Suprapubic skin (tissue), 4 donors: ENCODE measurements around the gene ATXN1. TPM values are rescaled to one million over a fixed set of nuclear protein-coding genes. Genes with fewer than 3 reads are reported as not detected.

Source experiments
- DNase-seq, 2 donors: peaks; one replicate each; pipeline ENCODE4 v3.0.0-alpha.2; 2019; ENCODE audit warnings: low spot score in 2 of 2
- H3K27ac ChIP-seq: fragments of 200-600 bp; sonication (generic); one replicate; pipeline ENCODE4 v1.5.1; 2019
- H3K27me3 ChIP-seq: fragments of 200-600 bp; sonication (generic); one replicate; pipeline ENCODE4 v1.5.1; 2019
- H3K36me3 ChIP-seq: fragments of 200-600 bp; sonication (generic); one replicate; pipeline ENCODE4 v1.5.1; 2019
- H3K4me1 ChIP-seq: fragments of 200-600 bp; sonication (generic); one replicate; pipeline ENCODE4 v1.5.1; 2019
- H3K4me3 ChIP-seq: fragments of 200-600 bp; sonication (generic); one replicate; pipeline ENCODE4 v1.5.1; 2019; ENCODE audit warnings: mild to moderate bottlenecking
- H3K9me3 ChIP-seq: fragments of 200-600 bp; sonication (generic); one replicate; pipeline ENCODE4 v1.5.1; 2019
- EP300 ChIP-seq: sonication (generic); formaldehyde crosslinking; IDR thresholded peaks from one replicate; pipeline ENCODE4 v1.6.1; 2017; ENCODE audit warnings: antibody characterized with exemption
- POLR2A ChIP-seq, 2 donors: fragments of 450-650 bp; IDR thresholded peaks; one replicate each; pipeline ENCODE4 v1.6.1; 2017; ENCODE audit warnings: antibody characterized with exemption in 2 of 2, mild to moderate bottlenecking in 2 of 2, moderate library complexity in 2 of 2
- POLR2AphosphoS5 ChIP-seq, 3 donors: sonication (generic); formaldehyde crosslinking; IDR thresholded peaks; one replicate each; pipeline ENCODE4 v1.6.1; 2017; ENCODE audit warnings: antibody characterized with exemption in 3 of 3
- WGBS: methylation state at CpG from one replicate; pipeline ENCODE4 v1.1.5; 2018; 5-methylcytosine and 5-hydroxymethylcytosine counted together
- total RNA-seq, 4 donors: library from RNA; depleted of rRNA; stranded (reverse); fragments of >200 nt; gene quantifications; one replicate each; pipeline ENCODE4 v1.1.0, GENCODE V29; 2016
- TF ChIP-seq, protein P1 (sequence below), 2 donors: fragments of 200-600 bp in 1 of 2; fragments of 450-650 bp in 1 of 2; sonication (generic) in 1 of 2; IDR thresholded peaks; one replicate each; pipeline ENCODE4 v1.5.1; 2016 to 2019; ENCODE audit warnings: antibody characterized with exemption in 2 of 2, mild to moderate bottlenecking in 1 of 2, moderate library complexity in 1 of 2

Gene ATXN1
- total RNA-seq, 4 donors from 2014 or later: 32.8 to 95.4 (median 42.4) TPM

DNA sequence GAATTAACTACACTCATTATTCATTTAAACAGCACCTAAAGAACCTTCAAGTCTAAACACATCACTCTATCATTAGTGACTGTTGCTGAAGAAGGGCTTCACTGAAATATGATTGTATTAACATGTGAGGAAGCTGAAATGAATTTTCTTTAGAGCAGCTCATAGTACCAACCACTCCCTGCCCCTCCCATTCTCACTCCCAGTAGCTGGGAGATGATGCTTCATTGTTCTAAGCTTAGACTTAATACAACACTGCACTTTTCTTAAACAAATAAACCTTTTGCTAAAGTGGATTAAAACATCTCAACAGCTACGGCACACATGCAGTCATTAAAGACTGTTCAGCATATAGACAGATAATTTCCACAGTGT is 63.1 kb downstream of the ATXN1 start:
- Histone ChIP-seq H3K4me1 (peaks cover 32% of the 10 kb centered on the region), H3K9me3 (no peaks in the 10 kb centered on the region), H3K27me3 (no peaks in the 10 kb centered on the region), H3K27ac (no peak overlapping the region), H3K4me3 (no peak overlapping the region), H3K36me3 (no peaks in the 10 kb centered on the region)
- DNase-seq: no peak
- 74% methylated on average over 1 of the region's 1 CpG for WGBS
- TF ChIP-seq POLR2A (IDR thresholded peaks at IDR 0.05) (no peak), POLR2AphosphoS5 (IDR thresholded peaks at IDR 0.05) (no peak), EP300 (no peak)
- TF ChIP-seq, protein P1, sequence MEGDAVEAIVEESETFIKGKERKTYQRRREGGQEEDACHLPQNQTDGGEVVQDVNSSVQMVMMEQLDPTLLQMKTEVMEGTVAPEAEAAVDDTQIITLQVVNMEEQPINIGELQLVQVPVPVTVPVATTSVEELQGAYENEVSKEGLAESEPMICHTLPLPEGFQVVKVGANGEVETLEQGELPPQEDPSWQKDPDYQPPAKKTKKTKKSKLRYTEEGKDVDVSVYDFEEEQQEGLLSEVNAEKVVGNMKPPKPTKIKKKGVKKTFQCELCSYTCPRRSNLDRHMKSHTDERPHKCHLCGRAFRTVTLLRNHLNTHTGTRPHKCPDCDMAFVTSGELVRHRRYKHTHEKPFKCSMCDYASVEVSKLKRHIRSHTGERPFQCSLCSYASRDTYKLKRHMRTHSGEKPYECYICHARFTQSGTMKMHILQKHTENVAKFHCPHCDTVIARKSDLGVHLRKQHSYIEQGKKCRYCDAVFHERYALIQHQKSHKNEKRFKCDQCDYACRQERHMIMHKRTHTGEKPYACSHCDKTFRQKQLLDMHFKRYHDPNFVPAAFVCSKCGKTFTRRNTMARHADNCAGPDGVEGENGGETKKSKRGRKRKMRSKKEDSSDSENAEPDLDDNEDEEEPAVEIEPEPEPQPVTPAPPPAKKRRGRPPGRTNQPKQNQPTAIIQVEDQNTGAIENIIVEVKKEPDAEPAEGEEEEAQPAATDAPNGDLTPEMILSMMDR (IDR thresholded peaks at IDR 0.05): no peak

DNA sequence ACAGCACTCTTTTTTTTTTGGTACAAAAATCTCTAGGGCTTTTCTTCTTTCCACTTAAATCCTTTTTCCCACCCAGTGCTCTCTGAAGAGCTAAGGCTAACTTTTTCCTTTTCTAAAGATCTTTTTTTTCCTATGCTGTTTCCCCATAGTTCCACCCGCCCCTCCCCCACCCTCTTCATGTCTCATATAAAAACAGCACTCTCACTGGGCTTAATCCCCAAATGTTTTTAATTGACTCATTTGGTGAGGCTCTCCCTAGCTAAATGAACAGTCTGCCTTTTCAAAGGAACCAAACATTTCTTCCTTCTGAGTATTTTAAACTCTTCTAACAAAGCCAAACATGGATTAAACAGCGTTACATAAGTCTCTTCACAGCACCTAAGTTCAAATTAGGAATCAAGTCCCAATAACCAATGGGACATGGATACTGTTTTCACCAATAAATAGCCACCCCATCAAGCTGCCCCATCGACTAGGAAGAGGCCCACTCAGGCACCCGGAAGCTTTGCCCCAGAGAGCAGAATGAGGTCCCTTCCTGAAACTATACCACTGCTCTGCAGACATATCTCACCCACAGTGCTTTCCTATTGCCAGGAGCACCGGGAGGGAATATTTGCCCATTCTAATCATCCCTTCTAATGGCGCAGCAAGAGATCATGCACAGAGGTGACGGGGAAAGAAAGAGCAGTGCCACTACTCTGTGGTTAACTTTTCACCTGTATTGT is 63.7 kb downstream of the ATXN1 start:
- H3K4me3 ChIP-seq: no peak overlapping the region
- H3K27me3 ChIP-seq: no peaks in the 10 kb centered on the region
- no peaks in the 10 kb centered on the region for H3K36me3 ChIP-seq
- no peak for DNase-seq
- 67% methylated on average over 7 of the region's 7 CpGs for WGBS
- peaks cover 32% of the 10 kb centered on the region for H3K4me1 ChIP-seq
- TF ChIP-seq, protein P1 (IDR thresholded peaks at IDR 0.05): no peak
- TF ChIP-seq POLR2AphosphoS5 (IDR thresholded peaks at IDR 0.05) (no peak), EP300 (no peak), POLR2A (IDR thresholded peaks at IDR 0.05) (no peak)
- H3K27ac ChIP-seq: no peak overlapping the region
- H3K9me3 ChIP-seq: no peaks in the 10 kb centered on the region

DNA sequence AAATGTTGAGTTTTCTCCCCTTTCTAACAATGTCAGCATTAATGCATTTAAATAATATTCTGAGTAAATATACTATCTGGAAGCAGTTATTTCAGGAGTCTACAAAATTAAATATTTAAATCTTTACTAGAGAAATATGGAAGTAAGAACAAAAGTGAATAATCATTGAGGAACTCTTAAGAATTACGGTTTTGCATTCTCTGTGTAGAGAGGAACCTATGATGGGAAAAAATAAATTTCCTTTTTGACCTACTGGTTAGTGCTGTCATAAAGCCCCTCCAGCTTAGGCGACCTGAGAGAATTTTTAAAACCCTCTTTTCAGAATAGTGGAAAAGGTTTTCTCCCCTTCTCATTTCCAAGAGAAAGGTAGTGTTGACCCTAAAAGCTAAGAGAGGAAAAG is 64.8 kb downstream of the ATXN1 start:
- no peak overlapping the region for H3K4me3 ChIP-seq
- no peaks in the 10 kb centered on the region for H3K36me3 ChIP-seq
- H3K27ac ChIP-seq: no peak overlapping the region
- WGBS: 88% methylated on average over 2 of the region's 2 CpGs
- no peaks in the 10 kb centered on the region for H3K27me3 ChIP-seq
- no peak for DNase-seq
- H3K9me3 ChIP-seq: no peaks in the 10 kb centered on the region
- peaks cover 32% of the 10 kb centered on the region for H3K4me1 ChIP-seq
- TF ChIP-seq, protein P1 (IDR thresholded peaks at IDR 0.05): no peak
- TF ChIP-seq EP300: no peak
- no peak for TF ChIP-seq POLR2AphosphoS5 (IDR thresholded peaks at IDR 0.05)
- no peak for TF ChIP-seq POLR2A (IDR thresholded peaks at IDR 0.05)

DNA sequence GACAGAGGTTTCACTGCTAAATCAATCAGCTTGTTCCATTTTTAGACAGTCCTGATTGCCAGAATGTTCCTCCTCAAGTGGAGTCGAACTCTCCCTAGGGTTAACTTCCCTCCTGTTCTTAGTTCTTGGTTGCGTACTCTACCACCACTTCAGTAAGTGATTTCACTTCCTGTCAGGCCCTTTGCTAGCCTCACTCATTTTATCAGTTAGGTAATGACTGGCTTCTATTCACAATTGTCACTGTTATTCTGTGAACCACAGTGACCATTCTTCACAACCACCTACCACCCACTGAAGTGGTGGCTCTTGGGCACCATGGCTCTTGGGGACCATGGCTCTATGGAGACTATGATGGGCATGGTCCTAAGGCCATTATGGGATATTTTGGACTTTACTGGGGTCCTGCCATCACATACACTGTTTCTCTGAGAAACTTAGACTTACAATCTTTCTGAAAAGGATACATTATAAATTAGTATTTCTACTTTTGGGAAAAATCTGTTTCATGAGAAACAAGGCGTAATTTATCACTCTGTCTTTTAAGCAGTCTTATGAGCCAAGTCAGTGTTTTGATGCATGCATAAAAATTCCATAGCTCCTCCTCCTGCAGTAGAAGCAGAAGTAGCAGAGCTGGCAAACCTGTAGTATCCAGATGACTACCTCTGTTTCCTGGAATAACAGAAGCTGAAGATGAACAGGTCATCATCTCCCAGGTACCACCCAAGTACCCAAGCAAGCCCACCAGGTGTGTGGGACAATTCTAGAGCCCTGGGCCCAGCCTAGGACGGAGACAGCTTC is 66.3 kb downstream of the ATXN1 start:
- Histone ChIP-seq H3K4me1 (peaks cover 24% of the 10 kb centered on the region), H3K27ac (no peak overlapping the region), H3K4me3 (no peak overlapping the region), H3K27me3 (no peaks in the 10 kb centered on the region), H3K9me3 (no peaks in the 10 kb centered on the region), H3K36me3 (no peaks in the 10 kb centered on the region)
- TF ChIP-seq EP300 (no peak), POLR2AphosphoS5 (IDR thresholded peaks at IDR 0.05) (no peak), POLR2A (IDR thresholded peaks at IDR 0.05) (no peak)
- TF ChIP-seq, protein P1 (IDR thresholded peaks at IDR 0.05): no peak
- 71% methylated on average over 4 of the region's 4 CpGs for WGBS
- no peak for DNase-seq

DNA sequence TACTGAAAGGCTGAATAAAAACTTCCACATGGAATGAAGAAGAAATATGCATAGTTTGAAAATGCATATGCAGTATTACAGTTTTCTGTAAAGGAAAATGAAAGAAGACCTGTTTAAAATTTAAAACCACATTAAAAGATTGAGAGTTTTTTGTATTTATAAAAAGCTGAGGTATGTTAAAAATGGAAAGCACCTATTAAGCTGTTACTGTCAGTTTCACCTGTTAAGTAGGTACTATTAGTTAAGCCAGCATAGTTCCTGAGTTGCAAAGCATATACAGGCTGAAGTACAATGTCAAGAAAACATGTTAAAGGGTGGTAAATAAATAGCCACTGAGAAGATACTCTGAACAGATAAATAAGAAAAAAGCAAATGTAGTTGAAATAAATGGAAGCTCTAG is 69.9 kb downstream of the ATXN1 start:
- Histone ChIP-seq H3K27ac (no peak overlapping the region), H3K36me3 (no peaks in the 10 kb centered on the region), H3K27me3 (no peaks in the 10 kb centered on the region), H3K9me3 (no peaks in the 10 kb centered on the region), H3K4me1 (peaks cover 7% of the 10 kb centered on the region), H3K4me3 (no peak overlapping the region)
- TF ChIP-seq EP300: no peak
- no peak for DNase-seq
